ENCODE measurements around the gene STX3.

- TF ChIP-seq CTCF (IDR thresholded peaks at IDR 0.05), result no peak
- no peak for TF ChIP-seq POLR2A (IDR thresholded peaks at IDR 0.05)
These were observed 32.0 kb downstream of the STX3 start for GRCh38 chr11:59787255-59787588.
